Measurements from ENCODE around the gene TMED8. TPM values are rescaled to one million over a fixed set of nuclear protein-coding genes. Genes with fewer than 3 reads are reported as not detected.

The TMED8 gene, protein sequence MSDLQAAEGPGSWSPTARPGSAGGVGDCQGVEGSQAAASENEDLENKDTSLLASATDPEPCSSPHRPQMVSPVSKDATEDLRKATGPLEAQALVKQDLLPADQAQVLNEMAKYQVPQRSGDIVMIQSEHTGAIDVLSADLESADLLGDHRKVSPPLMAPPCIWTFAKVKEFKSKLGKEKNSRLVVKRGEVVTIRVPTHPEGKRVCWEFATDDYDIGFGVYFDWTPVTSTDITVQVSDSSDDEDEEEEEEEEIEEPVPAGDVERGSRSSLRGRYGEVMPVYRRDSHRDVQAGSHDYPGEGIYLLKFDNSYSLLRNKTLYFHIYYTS
- 29.9 and 31.3 TPM in 2 replicates for total RNA-seq

DNA sequence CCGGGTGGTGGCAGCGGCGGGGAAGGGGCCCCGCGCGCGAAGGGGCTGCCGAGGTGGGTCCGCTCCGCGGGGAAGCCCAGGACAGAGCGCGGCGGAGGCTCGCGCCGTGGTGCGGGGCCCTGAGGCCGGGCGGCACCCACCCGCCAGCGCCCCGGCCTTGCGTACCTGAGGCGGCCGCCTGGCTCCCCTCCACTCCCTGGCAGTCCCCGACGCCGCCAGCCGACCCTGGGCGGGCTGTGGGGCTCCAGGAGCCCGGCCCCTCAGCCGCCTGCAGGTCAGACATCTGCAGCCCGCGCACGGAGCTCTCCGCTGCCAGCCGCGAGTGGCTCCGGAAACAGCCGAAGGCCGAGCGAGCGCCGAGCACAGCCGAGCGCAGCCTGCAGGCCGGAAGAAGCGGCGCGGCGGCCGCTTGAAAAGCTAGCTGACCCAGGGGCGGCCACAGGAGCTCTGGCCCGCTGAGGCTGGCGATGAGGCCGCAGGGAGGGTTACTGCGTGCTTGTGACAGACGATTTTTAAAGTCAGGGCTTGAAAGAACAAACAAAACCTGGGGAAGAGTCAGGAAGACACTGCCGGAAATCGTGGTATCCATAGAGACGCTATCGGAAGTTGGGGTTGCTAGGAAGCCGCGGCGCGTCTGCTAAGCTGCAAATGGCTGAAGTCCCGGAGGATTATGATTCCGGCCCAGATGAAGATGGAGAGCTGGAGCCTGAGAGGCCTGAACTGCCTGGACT is at the start of gene TMED8, which contains the start of gene SAMD15:
TSS of gene TMED8 (minus strand) at position 324 of the 731 bp plus-strand sequence. CDS start at position 283, 41 bp downstream.
TSS of gene SAMD15 (plus strand) at position 609 of the 731 bp plus-strand sequence. CDS start at position 649, 40 bp downstream.
- peaks cover 6% of the 10 kb centered on the region for H3K36me3 Mint-ChIP-seq (ENCODE audit: low read depth)
- intact Hi-C loops (cut with micrococcal nuclease), result loop anchor here (1.0 to 5.0 kb wide), 10 partner anchors 29 to 565 kb away; partner anchors contain the start of genes ANGEL1, CIPC, GSTZ1 and IRF2BPL
- TF ChIP-seq, protein P1, sequence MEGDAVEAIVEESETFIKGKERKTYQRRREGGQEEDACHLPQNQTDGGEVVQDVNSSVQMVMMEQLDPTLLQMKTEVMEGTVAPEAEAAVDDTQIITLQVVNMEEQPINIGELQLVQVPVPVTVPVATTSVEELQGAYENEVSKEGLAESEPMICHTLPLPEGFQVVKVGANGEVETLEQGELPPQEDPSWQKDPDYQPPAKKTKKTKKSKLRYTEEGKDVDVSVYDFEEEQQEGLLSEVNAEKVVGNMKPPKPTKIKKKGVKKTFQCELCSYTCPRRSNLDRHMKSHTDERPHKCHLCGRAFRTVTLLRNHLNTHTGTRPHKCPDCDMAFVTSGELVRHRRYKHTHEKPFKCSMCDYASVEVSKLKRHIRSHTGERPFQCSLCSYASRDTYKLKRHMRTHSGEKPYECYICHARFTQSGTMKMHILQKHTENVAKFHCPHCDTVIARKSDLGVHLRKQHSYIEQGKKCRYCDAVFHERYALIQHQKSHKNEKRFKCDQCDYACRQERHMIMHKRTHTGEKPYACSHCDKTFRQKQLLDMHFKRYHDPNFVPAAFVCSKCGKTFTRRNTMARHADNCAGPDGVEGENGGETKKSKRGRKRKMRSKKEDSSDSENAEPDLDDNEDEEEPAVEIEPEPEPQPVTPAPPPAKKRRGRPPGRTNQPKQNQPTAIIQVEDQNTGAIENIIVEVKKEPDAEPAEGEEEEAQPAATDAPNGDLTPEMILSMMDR (IDR thresholded peaks at IDR 0.05), result no peak

DNA sequence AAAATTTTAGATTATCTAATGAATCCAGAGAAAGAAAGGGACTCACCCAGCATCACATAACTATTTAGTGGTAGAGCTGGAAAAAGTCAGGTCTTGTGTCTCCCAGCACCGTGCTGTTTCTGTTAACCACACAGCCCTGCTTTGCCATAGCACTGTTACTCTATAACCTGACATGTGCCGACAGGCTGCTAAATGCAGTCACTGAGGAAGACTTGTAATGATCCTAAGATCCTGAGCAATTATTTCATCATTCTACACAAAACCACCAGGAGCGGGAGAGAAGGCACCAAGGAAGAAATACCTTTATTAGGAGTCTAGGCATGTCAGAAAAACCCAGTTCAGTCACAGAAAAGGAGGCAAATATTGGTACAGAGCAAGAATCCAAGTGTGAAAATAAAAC is 49.5 kb upstream of the TMED8 start:
- ChIA-PET POLR2A (no interaction called here), CTCF (no interaction called here)
- Mint-ChIP-seq H3K27me3 (no peaks in the 10 kb centered on the region), H3K36me3 (ENCODE audit: low read depth) (peaks cover 90% of the 10 kb centered on the region), H3K9me3 (no peaks in the 10 kb centered on the region), H3K27ac (no peak overlapping the region), H3K4me3 (no peak overlapping the region), H3K4me1 (no peaks in the 10 kb centered on the region)
- no peak for DNase-seq
- intact Hi-C loops (cut with micrococcal nuclease), result no loop called here
- TF ChIP-seq, protein P1 (IDR thresholded peaks at IDR 0.05), result no peak
- no peak for ATAC-seq (ENCODE audit: low read depth)

More for the DNA sequence above, at the start of gene TMED8, which contains the start of gene SAMD15:
- Mint-ChIP-seq H3K4me1 (peaks cover 39% of the 10 kb centered on the region), H3K4me3 (peak within 1 kb of the TSS; percentile 93), H3K27me3 (no peaks in the 10 kb centered on the region), H3K9me3 (peaks cover 3% of the 10 kb centered on the region), H3K27ac (peak within 1 kb of the TSS; percentile 93)
- DNase-seq (peak; percentile 85), ATAC-seq (ENCODE audit: low read depth) (peak; percentile 89)
- ChIA-PET CTCF (interaction anchor here (1.0 to 1.5 kb wide), 6 partner anchors 13 to 63 kb away, joined by 3 to 10 read pairs (median 4); partner anchors contain the start of genes GSTZ1 and POMT2), POLR2A (interaction anchor here (0.6 to 7.4 kb wide), 16 partner anchors 9 to 490 kb away, joined by 3 to 96 read pairs (median 4); partner anchors contain the start of genes AHSA1, GSTZ1, POMT2 and SNW1)

DNA sequence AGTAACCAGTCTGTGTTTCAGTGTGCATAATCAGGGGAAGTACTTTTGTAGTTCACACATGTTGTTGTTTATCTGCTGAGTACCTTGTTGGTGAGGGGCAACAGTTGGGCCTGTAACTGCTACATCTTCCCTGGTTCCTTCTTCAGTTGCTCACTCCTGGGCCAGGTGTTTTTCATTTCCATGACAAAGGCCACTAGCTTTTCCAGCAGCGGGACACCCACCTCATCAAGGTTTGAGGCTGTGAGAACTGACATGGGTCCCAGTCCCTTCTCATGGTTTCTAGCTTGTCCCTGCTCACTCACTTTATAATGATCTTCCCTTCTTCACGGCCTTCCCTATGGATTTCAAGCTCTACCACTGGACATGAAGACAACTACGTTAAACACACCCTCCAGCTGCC is 48.0 kb upstream of the TMED8 start:
- TF ChIP-seq, protein P1 (IDR thresholded peaks at IDR 0.05), result no peak
- no peak overlapping the region for H3K4me3 Mint-ChIP-seq
- no peaks in the 10 kb centered on the region for H3K27me3 Mint-ChIP-seq
- H3K36me3 Mint-ChIP-seq (ENCODE audit: low read depth), result peaks cover 86% of the 10 kb centered on the region
- H3K9me3 Mint-ChIP-seq, result peaks cover 3% of the 10 kb centered on the region
- ChIA-PET CTCF (no interaction called here), POLR2A (no interaction called here)
- DNase-seq (no peak), ATAC-seq (ENCODE audit: low read depth) (no peak)
- intact Hi-C loops (cut with micrococcal nuclease), result no loop called here
- H3K27ac Mint-ChIP-seq, result no peak overlapping the region
- no peaks in the 10 kb centered on the region for H3K4me1 Mint-ChIP-seq

DNA sequence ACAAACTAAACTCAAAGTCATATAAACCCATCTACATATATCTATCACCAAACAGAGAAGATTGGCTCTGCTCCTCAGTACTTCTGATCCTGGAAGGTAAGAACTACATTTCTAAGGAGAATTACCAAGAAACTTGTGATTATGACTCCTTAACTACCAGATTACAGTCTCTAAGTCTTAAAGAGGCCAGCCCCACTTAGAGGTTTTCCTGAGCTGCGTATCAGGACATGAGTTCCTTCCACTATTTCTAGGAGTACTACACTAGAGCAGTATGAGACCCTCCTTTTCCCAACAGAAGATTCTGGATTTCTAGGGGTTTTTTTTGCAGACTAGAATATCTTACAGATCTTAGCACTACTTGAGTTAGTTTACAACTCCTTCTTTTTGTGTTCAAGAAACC is 46.5 kb upstream of the TMED8 start, which contains the start of gene NOXRED1:
TSS of gene NOXRED1 (minus strand) at position 101 of the 400 bp plus-strand sequence. CDS start 634 bp downstream, outside the sequence.
- H3K4me3 Mint-ChIP-seq, result no peak within 1 kb of the TSS
- DNase-seq (no peak), ATAC-seq (ENCODE audit: low read depth) (no peak)
- no peaks in the 10 kb centered on the region for H3K27me3 Mint-ChIP-seq
- TF ChIP-seq, protein P1 (IDR thresholded peaks at IDR 0.05), result no peak
- ChIA-PET POLR2A (no interaction called here), CTCF (no interaction called here)
- peaks cover 10% of the 10 kb centered on the region for H3K9me3 Mint-ChIP-seq
- intact Hi-C loops (cut with micrococcal nuclease), result no loop called here
- no peak within 1 kb of the TSS for H3K27ac Mint-ChIP-seq
- H3K4me1 Mint-ChIP-seq, result no peaks in the 10 kb centered on the region
- H3K36me3 Mint-ChIP-seq (ENCODE audit: low read depth), result peaks cover 75% of the 10 kb centered on the region
